Raji (cell line): ENCODE results near the gene BAIAP3.

Source experiments
- POLR2A ChIP-seq: IDR thresholded peaks from 2 replicates; pipeline ENCODE4 v1.6.1; 2011; ENCODE audit warnings: low read depth, low read length, control low read depth; ENCODE audit not compliant: insufficient read depth

The BAIAP3 gene

GRCh38 chr16:1323296-1324239 lies 9.9 kb upstream of the BAIAP3 start:
- no peak for TF ChIP-seq POLR2A

GRCh38 chr16:1324286-1324826 lies 9.1 kb upstream of the BAIAP3 start:
- no peak for TF ChIP-seq POLR2A

GRCh38 chr16:1325261-1325660 lies 8.2 kb upstream of the BAIAP3 start:
- TF ChIP-seq POLR2A: no peak

GRCh38 chr16:1325673-1326371 lies 7.6 kb upstream of the BAIAP3 start:
- no peak for TF ChIP-seq POLR2A

- TF ChIP-seq POLR2A: no peak
Measured at GRCh38 chr16:1326391-1326790, 7.1 kb upstream of the BAIAP3 start.

- no peak for TF ChIP-seq POLR2A
Measured at GRCh38 chr16:1326946-1327618, 6.4 kb upstream of the BAIAP3 start.

- TF ChIP-seq POLR2A: no peak
Measured at GRCh38 chr16:1327619-1327947, 5.9 kb upstream of the BAIAP3 start.

- no peak for TF ChIP-seq POLR2A
Measured at GRCh38 chr16:1330260-1330914, 3.1 kb upstream of the BAIAP3 start.

GRCh38 chr16:1330931-1331711 lies 2.3 kb upstream of the BAIAP3 start:
- TF ChIP-seq POLR2A: no peak

GRCh38 chr16:1331712-1332617 lies 1.5 kb upstream of the BAIAP3 start:
- TF ChIP-seq POLR2A: no peak

GRCh38 chr16:1332618-1333148 lies 762 bp upstream of the BAIAP3 start:
- TF ChIP-seq POLR2A: no peak

GRCh38 chr16:1333854-1334700 lies 632 bp downstream of the BAIAP3 start:
- TF ChIP-seq POLR2A: no peak

GRCh38 chr16:1334739-1335138 lies 1.3 kb downstream of the BAIAP3 start:
- no peak for TF ChIP-seq POLR2A
